ENCODE measurements around the gene SEMA3B.

Gene SEMA3B

GRCh38 chr3:50294089-50294488, 25.1 kb downstream of the SEMA3B start:
- no peak for TF ChIP-seq CTCF (conservative IDR thresholded peaks at IDR 0.05)
- H3K27ac ChIP-seq: no peak overlapping the region

- TF ChIP-seq CTCF (conservative IDR thresholded peaks at IDR 0.05): no peak
- H3K27ac ChIP-seq: no peak overlapping the region
Observed at GRCh38 chr3:50294492-50295403, 25.8 kb downstream of the SEMA3B start.

GRCh38 chr3:50295553-50296431, 26.8 kb downstream of the SEMA3B start:
- no peak for TF ChIP-seq CTCF (conservative IDR thresholded peaks at IDR 0.05)

GRCh38 chr3:50296721-50297383, 27.9 kb downstream of the SEMA3B start:
- no peak overlapping the region; the same call in 1 of the 2 replicates for H3K27ac ChIP-seq
- TF ChIP-seq CTCF (conservative IDR thresholded peaks at IDR 0.05): no peak

More at GRCh38 chr3:50295553-50296431, 26.8 kb downstream of the SEMA3B start:
- H3K27ac ChIP-seq: no peak overlapping the region

- no peak overlapping the region; the same call in 1 of the 2 replicates for H3K27ac ChIP-seq
- no peak for TF ChIP-seq CTCF (conservative IDR thresholded peaks at IDR 0.05)
Observed at GRCh38 chr3:50297384-50297775, 28.4 kb downstream of the SEMA3B start.

GRCh38 chr3:50297896-50298725, 29.2 kb downstream of the SEMA3B start:
- TF ChIP-seq CTCF (conservative IDR thresholded peaks at IDR 0.05): 0 out of 2 replicates have a peak, but pooled peaks have one; percentile 11
- H3K27ac ChIP-seq: peak overlapping the region; percentile 90
